ENCODE results near the gene ST6GAL1. TPM values are rescaled to one million over a fixed set of nuclear protein-coding genes. Genes with fewer than 3 reads are reported as not detected.
"Not testable (repeated sequence)": the region's sequence is repeated elsewhere in the genome, so short reads cannot be mapped to it uniquely, and the experiment has no call there.

Gene ST6GAL1
- total and polyA plus RNA-seq, 2 of the 8 experiments (the other 6 are each of a cell fraction or from before 2014, with no cell fraction given) = 62.8 to 80.9 TPM

GRCh38 chr3:186887507-186887938 lies 42.8 kb upstream of the ST6GAL1 start:
- H4K5ac ChIP-seq (ENCODE audit: insufficient read length, low read depth, low read length); H4K20me1 ChIP-seq (replicated peaks in 1 of 2; ENCODE audit: control insufficient read depth in 1 of 2, insufficient read depth in 2 of 2, low read length in 2 of 2); FAIRE-seq; H3K56ac ChIP-seq (replicated peaks; ENCODE audit: insufficient read length, low read depth, low read length); DNase-seq (ENCODE audit: low read depth in 1 of 2, low spot score in 2 of 2); H3K79me1 ChIP-seq (ENCODE audit: low read depth, low read length); H2BK12ac ChIP-seq (ENCODE audit: low read depth, low read length); H2BK120ac ChIP-seq (replicated peaks; ENCODE audit: low read depth, low read length); H2AK5ac ChIP-seq (ENCODE audit: low read depth, low read length); POLR2A ChIA-PET (ENCODE audit: partially characterized antibody); H3K18ac ChIP-seq (ENCODE audit: extremely low read depth, low read length); H3K79me2 ChIP-seq (ENCODE audit: control insufficient read depth in 1 of 2, insufficient read depth in 2 of 2, low read length in 2 of 2); H3K9me3 ChIP-seq (ENCODE audit: insufficient read depth in 2 of 2, low read depth in 1 of 2, low read length in 1 of 2); H2AFZ ChIP-seq (ENCODE audit: low read length); H3K27me3 ChIP-seq (replicated peaks in 1 of 4; ENCODE audit: control insufficient read depth in 3 of 4, extremely low read depth in 1 of 4, insufficient read depth in 3 of 4, low read length in 3 of 4); H3K27ac ChIP-seq (ENCODE audit: low read depth, low read length); H4K91ac ChIP-seq (replicated peaks; ENCODE audit: insufficient read length, low read length); H2BK15ac ChIP-seq (ENCODE audit: low read length); H3K36me3 ChIP-seq (ENCODE audit: control insufficient read depth in 2 of 4, insufficient read depth in 4 of 4, low read length in 3 of 4); H3K4me2 ChIP-seq (ENCODE audit: insufficient read depth in 1 of 2, low read depth in 2 of 2, low read length in 2 of 2); H2BK5ac ChIP-seq (ENCODE audit: low read depth, low read length); H3K23ac ChIP-seq (ENCODE audit: insufficient read length); H2BK20ac ChIP-seq (ENCODE audit: low read length); H4K8ac ChIP-seq (ENCODE audit: extremely low read depth, insufficient read depth, low read length); H3K4ac ChIP-seq (replicated peaks; ENCODE audit: insufficient read length, low read depth, low read length); H3K9ac ChIP-seq (replicated peaks in 1 of 4; ENCODE audit: extremely low read depth in 1 of 4, low read depth in 3 of 4, low read length in 3 of 4); H3K23me2 ChIP-seq (ENCODE audit: low read depth, low read length); H3K14ac ChIP-seq (ENCODE audit: insufficient read length); H3K4me3 ChIP-seq (ENCODE audit: extremely low read depth in 1 of 4, insufficient read depth in 2 of 4, low read depth in 3 of 4, low read length in 4 of 4): not testable (repeated sequence)
- CTCF ChIA-PET (ENCODE audit: partially characterized antibody) = interaction anchor here (1.0 kb wide), 1 partner anchor 42 kb away, joined by 3 read pairs; no protein-coding TSS in a partner anchor
- H3K4me1 ChIP-seq (replicated peaks in 1 of 4; ENCODE audit: control insufficient read depth in 3 of 4, insufficient read depth in 4 of 4, low read length in 3 of 4) = peaks cover 0 to 16% (median 12%) of the 10 kb centered on the region in 4 experiments; a peak in 5 of 7 replicates
- WGBS, 2 experiments (ENCODE audit: extremely low coverage in 1 of 2, insufficient coverage in 1 of 2, insufficient read length in 1 of 2, insufficient replicate concordance in 2 of 2, low coverage in 1 of 2, low lambda C conversion rate in 2 of 2, missing lambda C conversion rate in 1 of 2) = no CpG with 5 or more reads among the region's 5 CpGs

Data from H1 (cell line).